Stimulated activated CD4-positive, alpha-beta T cell treated with anti-CD3 and anti-CD28 coated beads, Interleukin-1b, Interleukin-23, amount 100 ng/mL, for 4 hours (primary cell): ENCODE measurements around the gene PLCG1.

Experiments used
- DNase-seq, 2 donors: peaks; one replicate each; pipeline ENCODE4 v3.0.0-alpha.2; 2020; ENCODE audit warnings: low read depth in 2 of 2

PLCG1 gene

GRCh38 chr20:41179961-41180360 is 42.6 kb downstream of the PLCG1 start:
- DNase-seq, result no peak

GRCh38 chr20:41180599-41181333 is 43.4 kb downstream of the PLCG1 start:
- DNase-seq, result no peak

- DNase-seq, result no peak
These were observed 44.2 kb downstream of the PLCG1 start for GRCh38 chr20:41181567-41181966.

GRCh38 chr20:41182296-41183212 is 45.2 kb downstream of the PLCG1 start:
- DNase-seq, result no peak

GRCh38 chr20:41183391-41183790 is 46.0 kb downstream of the PLCG1 start:
- DNase-seq, result no peak

GRCh38 chr20:41183831-41184230 is 46.5 kb downstream of the PLCG1 start:
- no peak for DNase-seq

- no peak for DNase-seq
These were observed 47.8 kb downstream of the PLCG1 start for GRCh38 chr20:41185013-41185757.

- no peak for DNase-seq
These were observed 50.3 kb downstream of the PLCG1 start for GRCh38 chr20:41187668-41188067.

- DNase-seq, result no peak
These were observed 54.5 kb downstream of the PLCG1 start for GRCh38 chr20:41191562-41192500.

- no peak for DNase-seq
These were observed 55.2 kb downstream of the PLCG1 start for GRCh38 chr20:41192575-41192974.

GRCh38 chr20:41196653-41197225 is 59.4 kb downstream of the PLCG1 start:
- DNase-seq, result no peak

GRCh38 chr20:41198443-41198842 is 61.1 kb downstream of the PLCG1 start:
- DNase-seq, result no peak

GRCh38 chr20:41200446-41201202 is 63.3 kb downstream of the PLCG1 start:
- no peak for DNase-seq

- no peak for DNase-seq
These were observed 64.4 kb downstream of the PLCG1 start for GRCh38 chr20:41201760-41202159.

- no peak for DNase-seq
These were observed 65.1 kb downstream of the PLCG1 start for GRCh38 chr20:41202426-41202825.

GRCh38 chr20:41203660-41204059 is 66.3 kb downstream of the PLCG1 start:
- no peak for DNase-seq

- DNase-seq, result no peak
These were observed 67.2 kb downstream of the PLCG1 start for GRCh38 chr20:41204304-41205265.

GRCh38 chr20:41205313-41205712 is 68.0 kb downstream of the PLCG1 start:
- DNase-seq, result no peak
